HG02885 (cell line): ENCODE results near the gene SLC25A34.

Experiments used
- ATAC-seq: cut with Tn5 transposase; IDR thresholded peaks from one replicate; pipeline ENCODE4 v1.9.1; 2021; ENCODE audit warnings: mild to moderate bottlenecking; ENCODE audit not compliant: unreplicated experiment, poor library complexity

Gene SLC25A34

GRCh38 chr1:15712168-15712567, 23.9 kb upstream of the SLC25A34 start:
- ATAC-seq, result no peak

- no peak for ATAC-seq
Measured at GRCh38 chr1:15714406-15715136, 21.5 kb upstream of the SLC25A34 start.

- no peak for ATAC-seq
Measured at GRCh38 chr1:15717418-15718125, 18.5 kb upstream of the SLC25A34 start.

GRCh38 chr1:15718199-15718601, 17.9 kb upstream of the SLC25A34 start:
- no peak for ATAC-seq

GRCh38 chr1:15719381-15720120, 16.5 kb upstream of the SLC25A34 start:
- ATAC-seq, result no peak

- no peak for ATAC-seq
Measured at GRCh38 chr1:15720861-15721260, 15.2 kb upstream of the SLC25A34 start.

GRCh38 chr1:15722411-15722810, 13.6 kb upstream of the SLC25A34 start:
- ATAC-seq, result no peak

- ATAC-seq, result no peak
Measured at GRCh38 chr1:15722836-15723532, 13.1 kb upstream of the SLC25A34 start.

GRCh38 chr1:15723631-15724246, 12.3 kb upstream of the SLC25A34 start:
- ATAC-seq, result no peak

GRCh38 chr1:15724949-15725880, 10.8 kb upstream of the SLC25A34 start:
- no peak for ATAC-seq

GRCh38 chr1:15726508-15726907, 9.6 kb upstream of the SLC25A34 start:
- ATAC-seq, result no peak

GRCh38 chr1:15727021-15727420, 9.0 kb upstream of the SLC25A34 start:
- ATAC-seq, result no peak

GRCh38 chr1:15727424-15727823, 8.6 kb upstream of the SLC25A34 start:
- no peak for ATAC-seq

GRCh38 chr1:15727866-15728534, 8.1 kb upstream of the SLC25A34 start:
- ATAC-seq, result no peak

GRCh38 chr1:15728937-15729657, 7.0 kb upstream of the SLC25A34 start:
- no peak for ATAC-seq

- ATAC-seq, result no peak
Measured at GRCh38 chr1:15730423-15730822, 5.6 kb upstream of the SLC25A34 start.

GRCh38 chr1:15730936-15731335, 5.1 kb upstream of the SLC25A34 start:
- ATAC-seq, result no peak
